Stimulated activated CD4-positive, alpha-beta T cell treated with anti-CD3 and anti-CD28 coated beads, Interleukin-12 subunit alpha, Interleukin-12 subunit beta, amount 100 ng/mL, for 48 hours (primary cell): ENCODE results near the gene PARPBP.
"Not testable (repeated sequence)": the region's sequence is repeated elsewhere in the genome, so short reads cannot be mapped to it uniquely, and the experiment has no call there.

Experiments used
- DNase-seq, 3 donors: peaks; one replicate each; pipeline ENCODE4 v3.0.0-alpha.2; 2020; ENCODE audit warnings: low read depth in 2 of 3, low spot score in 1 of 3

The PARPBP gene

GRCh38 chr12:102147062-102147587, 27.1 kb downstream of the PARPBP start:
- DNase-seq: not testable (repeated sequence)

- not testable (repeated sequence) for DNase-seq
Measured at GRCh38 chr12:102155206-102155605, 35.2 kb downstream of the PARPBP start.

- DNase-seq: no peak
Measured at GRCh38 chr12:102163383-102163782, 43.4 kb downstream of the PARPBP start.

GRCh38 chr12:102167821-102168604, 48.0 kb downstream of the PARPBP start:
- DNase-seq: no peak

- DNase-seq: peak in 1 of 3 donors; percentile 13
Measured at GRCh38 chr12:102169922-102170621, 50.1 kb downstream of the PARPBP start.

- no peak for DNase-seq
Measured at GRCh38 chr12:102171951-102172350, 52.0 kb downstream of the PARPBP start.

- no peak for DNase-seq
Measured at GRCh38 chr12:102172436-102172835, 52.5 kb downstream of the PARPBP start.

GRCh38 chr12:102174117-102174516, 54.1 kb downstream of the PARPBP start:
- DNase-seq: no peak

GRCh38 chr12:102174761-102175160, 54.8 kb downstream of the PARPBP start:
- DNase-seq: no peak

GRCh38 chr12:102182635-102183034, 62.7 kb downstream of the PARPBP start:
- DNase-seq: no peak

GRCh38 chr12:102195826-102196225, 75.8 kb downstream of the PARPBP start:
- no peak for DNase-seq

- DNase-seq: no peak
Measured at GRCh38 chr12:102197789-102198188, 77.8 kb downstream of the PARPBP start, which contains the start of gene PMCH. PMCH (minus strand) TSS chr12:102197833; CDS start chr12:102197770, 63 bp downstream.

- DNase-seq: no peak
Measured at GRCh38 chr12:102201436-102202061, 81.6 kb downstream of the PARPBP start.

GRCh38 chr12:102202556-102202955, 82.6 kb downstream of the PARPBP start:
- DNase-seq: no peak

GRCh38 chr12:102204025-102204424, 84.0 kb downstream of the PARPBP start:
- DNase-seq: no peak

- no peak for DNase-seq
Measured at GRCh38 chr12:102215992-102216691, 96.2 kb downstream of the PARPBP start.

GRCh38 chr12:102220736-102221135, 100.8 kb downstream of the PARPBP start:
- no peak for DNase-seq

GRCh38 chr12:102227954-102228353, 108.0 kb downstream of the PARPBP start:
- DNase-seq: no peak

GRCh38 chr12:102232036-102232435, 112.1 kb downstream of the PARPBP start:
- no peak for DNase-seq

- no peak for DNase-seq
Measured at GRCh38 chr12:102232446-102232845, 112.5 kb downstream of the PARPBP start.

- no peak for DNase-seq
Measured at GRCh38 chr12:102234599-102234998, 114.6 kb downstream of the PARPBP start.
